ENCODE data around the gene SLC38A9.

SLC38A9 gene

GRCh38 chr5:55714749-55715148 is 2.6 kb upstream of the SLC38A9 start:
- TF ChIP-seq, protein P1, sequence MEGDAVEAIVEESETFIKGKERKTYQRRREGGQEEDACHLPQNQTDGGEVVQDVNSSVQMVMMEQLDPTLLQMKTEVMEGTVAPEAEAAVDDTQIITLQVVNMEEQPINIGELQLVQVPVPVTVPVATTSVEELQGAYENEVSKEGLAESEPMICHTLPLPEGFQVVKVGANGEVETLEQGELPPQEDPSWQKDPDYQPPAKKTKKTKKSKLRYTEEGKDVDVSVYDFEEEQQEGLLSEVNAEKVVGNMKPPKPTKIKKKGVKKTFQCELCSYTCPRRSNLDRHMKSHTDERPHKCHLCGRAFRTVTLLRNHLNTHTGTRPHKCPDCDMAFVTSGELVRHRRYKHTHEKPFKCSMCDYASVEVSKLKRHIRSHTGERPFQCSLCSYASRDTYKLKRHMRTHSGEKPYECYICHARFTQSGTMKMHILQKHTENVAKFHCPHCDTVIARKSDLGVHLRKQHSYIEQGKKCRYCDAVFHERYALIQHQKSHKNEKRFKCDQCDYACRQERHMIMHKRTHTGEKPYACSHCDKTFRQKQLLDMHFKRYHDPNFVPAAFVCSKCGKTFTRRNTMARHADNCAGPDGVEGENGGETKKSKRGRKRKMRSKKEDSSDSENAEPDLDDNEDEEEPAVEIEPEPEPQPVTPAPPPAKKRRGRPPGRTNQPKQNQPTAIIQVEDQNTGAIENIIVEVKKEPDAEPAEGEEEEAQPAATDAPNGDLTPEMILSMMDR (IDR thresholded peaks at IDR 0.05; ENCODE audit: low read depth, low read length): no peak
- DNase-seq: no peak
- Histone ChIP-seq H3K27ac (no peak overlapping the region), H3K4me3 (ENCODE audit: low read depth, low read length) (no peak overlapping the region), H3K9me3 (ENCODE audit: severe bottlenecking) (no peaks in the 10 kb centered on the region), H3K36me3 (no peaks in the 10 kb centered on the region), H3K27me3 (ENCODE audit: insufficient read depth, low read depth, severe bottlenecking) (no peaks in the 10 kb centered on the region)

- no peak overlapping the region for H3K4me3 ChIP-seq (ENCODE audit: low read depth, low read length)
- no peaks in the 10 kb centered on the region for H3K9me3 ChIP-seq (ENCODE audit: severe bottlenecking)
- no peaks in the 10 kb centered on the region for H3K27me3 ChIP-seq (ENCODE audit: insufficient read depth, low read depth, severe bottlenecking)
- no peaks in the 10 kb centered on the region for H3K36me3 ChIP-seq
- TF ChIP-seq, protein P1 (IDR thresholded peaks at IDR 0.05; ENCODE audit: low read depth, low read length): 0 out of 2 replicates have a peak, but pooled peaks have one; percentile 0
- no peak for DNase-seq
- no peak overlapping the region for H3K27ac ChIP-seq
Measured at GRCh38 chr5:55714339-55714738, 2.2 kb upstream of the SLC38A9 start.

DNA sequence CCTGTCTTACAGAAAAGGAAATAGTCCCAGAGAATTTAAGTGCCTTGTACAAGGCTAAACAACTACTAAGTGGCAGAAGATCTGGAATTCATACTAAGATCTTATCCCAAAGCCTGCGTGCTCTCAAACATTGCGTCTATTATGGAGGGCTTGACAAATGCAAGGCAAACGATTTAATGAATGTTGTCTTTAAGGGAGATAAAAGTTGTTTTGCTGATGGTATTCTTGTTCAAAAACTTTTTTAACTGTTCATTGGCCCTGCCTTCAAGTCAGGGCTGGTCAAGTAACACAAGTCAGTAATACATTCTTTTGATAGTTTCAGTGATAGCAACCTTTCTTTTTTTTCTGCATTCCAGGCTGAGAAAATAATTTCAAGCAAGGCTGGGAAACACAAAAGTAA is 1.7 kb upstream of the SLC38A9 start:
- TF ChIP-seq, protein P1 (IDR thresholded peaks at IDR 0.05; ENCODE audit: low read depth, low read length): no peak
- Histone ChIP-seq H3K4me3 (ENCODE audit: low read depth, low read length) (no peak overlapping the region), H3K9me3 (ENCODE audit: severe bottlenecking) (no peaks in the 10 kb centered on the region), H3K36me3 (no peaks in the 10 kb centered on the region), H3K27ac (no peak overlapping the region), H3K27me3 (ENCODE audit: insufficient read depth, low read depth, severe bottlenecking) (no peaks in the 10 kb centered on the region)
- DNase-seq: no peak

- no peak for DNase-seq
- H3K27me3 ChIP-seq (ENCODE audit: insufficient read depth, low read depth, severe bottlenecking): no peaks in the 10 kb centered on the region
- peak overlapping the region; percentile 39; the same call in 1 of the 2 replicates for H3K27ac ChIP-seq
Measured at GRCh38 chr5:55711507-55712022, 559 bp downstream of the SLC38A9 start.

GRCh38 chr5:55708732-55709131 is 3.4 kb downstream of the SLC38A9 start:
- H3K9me3 ChIP-seq (ENCODE audit: severe bottlenecking): no peaks in the 10 kb centered on the region

More at GRCh38 chr5:55711507-55712022, 559 bp downstream of the SLC38A9 start:
- Histone ChIP-seq H3K9me3 (ENCODE audit: severe bottlenecking) (no peaks in the 10 kb centered on the region), H3K4me3 (ENCODE audit: low read depth, low read length) (peak overlapping the region; percentile 99), H3K36me3 (no peaks in the 10 kb centered on the region)
- TF ChIP-seq, protein P1 (IDR thresholded peaks at IDR 0.05; ENCODE audit: low read depth, low read length): no peak

More at GRCh38 chr5:55708732-55709131, 3.4 kb downstream of the SLC38A9 start:
- DNase-seq: no peak
- Histone ChIP-seq H3K27ac (no peak overlapping the region), H3K36me3 (no peaks in the 10 kb centered on the region), H3K4me3 (ENCODE audit: low read depth, low read length) (no peak overlapping the region), H3K27me3 (ENCODE audit: insufficient read depth, low read depth, severe bottlenecking) (no peaks in the 10 kb centered on the region)
- TF ChIP-seq, protein P1 (IDR thresholded peaks at IDR 0.05; ENCODE audit: low read depth, low read length): no peak
